ENCODE results near the gene SMYD3.

DNA sequence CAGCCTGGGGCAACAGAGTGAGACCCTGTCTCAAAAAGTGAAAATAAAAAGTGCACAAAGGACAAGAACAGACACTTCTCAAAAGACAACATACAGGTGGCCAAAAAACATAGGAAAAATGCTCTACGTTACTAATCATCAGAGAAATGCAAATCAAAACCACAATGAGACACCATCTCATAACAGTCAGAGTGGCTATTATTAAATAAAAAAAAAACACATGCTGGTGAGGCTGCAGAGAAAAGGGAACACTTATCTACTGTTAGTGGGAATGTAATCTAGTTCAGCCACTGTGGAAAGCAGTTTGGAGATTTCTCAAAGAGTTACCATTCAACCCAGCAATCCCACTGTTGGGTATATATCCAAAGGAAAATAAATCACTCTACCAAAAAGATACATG, 173.2 kb downstream of the SMYD3 start:
- TF ChIP-seq, protein P1, sequence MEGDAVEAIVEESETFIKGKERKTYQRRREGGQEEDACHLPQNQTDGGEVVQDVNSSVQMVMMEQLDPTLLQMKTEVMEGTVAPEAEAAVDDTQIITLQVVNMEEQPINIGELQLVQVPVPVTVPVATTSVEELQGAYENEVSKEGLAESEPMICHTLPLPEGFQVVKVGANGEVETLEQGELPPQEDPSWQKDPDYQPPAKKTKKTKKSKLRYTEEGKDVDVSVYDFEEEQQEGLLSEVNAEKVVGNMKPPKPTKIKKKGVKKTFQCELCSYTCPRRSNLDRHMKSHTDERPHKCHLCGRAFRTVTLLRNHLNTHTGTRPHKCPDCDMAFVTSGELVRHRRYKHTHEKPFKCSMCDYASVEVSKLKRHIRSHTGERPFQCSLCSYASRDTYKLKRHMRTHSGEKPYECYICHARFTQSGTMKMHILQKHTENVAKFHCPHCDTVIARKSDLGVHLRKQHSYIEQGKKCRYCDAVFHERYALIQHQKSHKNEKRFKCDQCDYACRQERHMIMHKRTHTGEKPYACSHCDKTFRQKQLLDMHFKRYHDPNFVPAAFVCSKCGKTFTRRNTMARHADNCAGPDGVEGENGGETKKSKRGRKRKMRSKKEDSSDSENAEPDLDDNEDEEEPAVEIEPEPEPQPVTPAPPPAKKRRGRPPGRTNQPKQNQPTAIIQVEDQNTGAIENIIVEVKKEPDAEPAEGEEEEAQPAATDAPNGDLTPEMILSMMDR (IDR thresholded peaks at IDR 0.05; ENCODE audit: low read length), result no peak
- TF ChIP-seq EZH2 (optimal IDR thresholded peaks at IDR 0.05; ENCODE audit: low read depth, low read length) (no peak), EZH2phosphoT487 (IDR thresholded peaks at IDR 0.05; ENCODE audit: low read length) (no peak)
